T-helper 1 cell treated with Interleukin-12 subunit alpha and Interleukin-12 subunit beta and Interleukin-4 antibody, amounts not matched to agents 30 ng/mL and 1 ng/mL, for 36 hours (primary cell): Measurements from ENCODE around the gene PNMA8A. TPM values are rescaled to one million over a fixed set of nuclear protein-coding genes. Genes with fewer than 3 reads are reported as not detected.

ENCODE experiments used
- intact Hi-C: fragments of 100-400 bp; cut with micrococcal nuclease; formaldehyde crosslinking; loops from one replicate; pipeline ENCODE4 v1.15.1; 2024
- total RNA-seq: library from RNA; stranded (reverse); gene quantifications from 2 replicates; pipeline ENCODE4 v1.2.3, GENCODE V29; 2022

PNMA8A gene
- total RNA-seq, 1 donor from 2014 or later: not detected

DNA sequence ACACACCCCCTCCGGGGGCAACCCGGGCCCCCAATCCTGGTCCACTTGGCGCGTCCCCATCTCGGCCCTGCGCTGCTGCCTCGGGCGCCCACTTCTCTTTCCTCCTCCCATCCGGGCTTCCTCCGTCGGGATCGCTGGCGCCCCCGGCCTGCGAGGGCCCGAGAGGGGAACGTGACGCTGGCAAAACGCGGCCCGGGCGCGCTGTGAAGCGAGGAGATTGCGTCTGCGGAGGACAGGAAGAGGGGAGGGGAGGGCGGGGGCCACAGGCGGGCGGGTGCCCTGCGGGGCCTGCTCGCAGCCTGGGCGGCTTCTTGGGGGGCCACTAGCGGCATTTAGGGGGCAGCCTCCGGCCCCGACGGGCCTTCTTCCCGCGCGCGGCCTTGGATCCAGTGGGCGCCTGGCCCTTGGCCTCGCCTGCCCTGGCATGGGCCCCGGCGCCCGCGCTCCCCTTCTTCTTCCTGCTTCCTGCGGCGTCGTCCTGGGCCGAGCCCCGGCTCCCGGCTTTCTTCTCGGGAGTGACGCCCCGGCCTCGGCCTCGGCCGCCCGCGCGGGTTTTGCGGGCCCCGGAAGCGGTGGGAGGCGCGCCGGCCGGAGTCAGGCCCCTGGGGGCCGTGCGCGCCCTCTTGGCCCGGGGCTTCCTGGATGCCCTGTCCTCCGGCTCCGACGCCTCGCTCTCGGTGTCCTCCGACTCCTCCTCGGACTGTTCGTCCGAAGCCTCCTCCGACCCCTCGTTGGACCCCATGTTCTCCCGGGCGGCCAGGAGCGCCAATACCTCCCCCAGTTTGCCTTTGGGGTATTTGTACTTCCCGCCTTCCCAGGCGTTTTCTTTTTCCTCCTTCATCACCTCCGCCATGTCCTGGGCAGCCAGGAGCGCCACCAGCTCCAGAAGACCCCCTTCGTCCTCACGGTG, 22.1 kb upstream of the PNMA8A start:
- intact Hi-C loops: loop anchor here (5.0 kb wide), 1 partner anchor 416 kb away; no protein-coding TSS in a partner anchor

DNA sequence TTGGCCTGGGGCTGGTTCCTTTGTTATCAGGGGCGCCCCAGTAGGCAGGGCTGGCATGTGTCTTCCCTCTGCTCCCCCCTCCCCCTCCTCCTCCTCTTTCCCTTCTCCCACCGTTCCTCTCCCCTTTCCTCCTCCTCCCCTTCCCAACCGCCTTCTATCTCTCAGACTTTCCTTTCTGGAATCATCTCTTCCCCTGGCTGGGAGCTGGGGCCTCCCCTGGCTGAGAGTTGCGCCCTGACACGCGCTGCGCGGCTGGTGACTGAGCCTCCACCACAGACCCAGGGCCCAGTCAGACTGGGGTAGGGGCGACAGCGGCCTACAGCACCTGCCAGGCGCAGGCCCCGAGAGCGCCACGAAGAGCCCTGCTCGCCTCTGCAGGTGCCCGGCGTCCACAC, 21.5 kb upstream of the PNMA8A start:
- intact Hi-C loops: loop anchor here (5.0 kb wide), 1 partner anchor 416 kb away; no protein-coding TSS in a partner anchor

DNA sequence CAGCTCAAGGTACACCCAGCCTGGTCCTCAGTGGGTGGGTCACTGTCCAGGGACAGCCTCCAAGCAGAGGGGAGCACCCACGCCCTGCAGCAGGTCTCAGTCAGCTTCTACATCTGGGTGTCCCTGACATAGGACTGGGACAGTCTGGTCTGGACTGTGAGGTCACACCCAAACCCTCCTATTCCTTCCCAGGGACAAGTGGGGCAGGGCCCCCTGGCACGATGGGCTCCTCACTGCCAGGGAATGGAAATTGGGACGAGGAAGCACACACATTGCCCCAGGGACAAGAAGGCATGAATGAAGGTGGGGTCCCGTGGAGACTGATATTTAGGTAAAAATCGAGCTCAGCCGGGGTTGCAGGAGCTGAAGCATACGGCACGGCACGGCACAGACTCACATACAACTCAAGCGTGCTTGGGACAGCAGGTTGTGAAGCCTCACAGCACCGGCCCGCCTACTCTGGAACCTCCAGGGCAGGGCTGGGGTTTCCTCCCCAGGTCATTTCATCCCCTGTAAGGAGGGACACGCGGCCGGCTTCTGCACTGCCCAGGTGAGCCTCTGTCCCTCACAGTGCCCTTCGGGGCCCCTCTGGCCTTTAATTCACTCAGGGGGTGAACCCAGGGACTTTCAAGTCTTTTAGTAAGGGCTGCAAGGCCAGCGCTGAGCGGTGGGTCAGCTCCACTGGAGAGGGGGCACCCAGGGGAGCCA, 20.8 kb upstream of the PNMA8A start:
- intact Hi-C loops: loop anchor here (5.0 kb wide), 1 partner anchor 415 kb away; no protein-coding TSS in a partner anchor

DNA sequence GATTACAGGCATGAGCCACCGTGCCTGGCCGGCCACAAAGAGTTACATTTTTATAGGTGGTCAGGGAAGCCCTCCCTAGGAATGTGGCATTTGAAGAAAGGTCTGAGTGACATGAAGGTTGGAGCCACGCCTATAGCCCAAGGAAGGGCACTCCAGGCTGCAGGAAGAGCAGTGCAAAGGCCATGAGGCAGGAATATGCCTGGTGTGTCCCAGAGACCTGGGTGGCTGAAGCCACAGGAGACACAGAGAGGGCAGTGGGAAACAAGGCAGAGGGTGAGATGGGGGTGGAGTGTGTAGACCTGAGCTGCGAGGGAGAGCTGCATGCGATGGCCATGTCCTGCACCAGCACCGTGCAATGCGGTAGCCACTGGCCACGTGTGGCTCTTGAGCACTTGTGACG, 19.4 kb upstream of the PNMA8A start:
- intact Hi-C loops: loop anchor here (5.0 kb wide), 1 partner anchor 413 kb away; no protein-coding TSS in a partner anchor

DNA sequence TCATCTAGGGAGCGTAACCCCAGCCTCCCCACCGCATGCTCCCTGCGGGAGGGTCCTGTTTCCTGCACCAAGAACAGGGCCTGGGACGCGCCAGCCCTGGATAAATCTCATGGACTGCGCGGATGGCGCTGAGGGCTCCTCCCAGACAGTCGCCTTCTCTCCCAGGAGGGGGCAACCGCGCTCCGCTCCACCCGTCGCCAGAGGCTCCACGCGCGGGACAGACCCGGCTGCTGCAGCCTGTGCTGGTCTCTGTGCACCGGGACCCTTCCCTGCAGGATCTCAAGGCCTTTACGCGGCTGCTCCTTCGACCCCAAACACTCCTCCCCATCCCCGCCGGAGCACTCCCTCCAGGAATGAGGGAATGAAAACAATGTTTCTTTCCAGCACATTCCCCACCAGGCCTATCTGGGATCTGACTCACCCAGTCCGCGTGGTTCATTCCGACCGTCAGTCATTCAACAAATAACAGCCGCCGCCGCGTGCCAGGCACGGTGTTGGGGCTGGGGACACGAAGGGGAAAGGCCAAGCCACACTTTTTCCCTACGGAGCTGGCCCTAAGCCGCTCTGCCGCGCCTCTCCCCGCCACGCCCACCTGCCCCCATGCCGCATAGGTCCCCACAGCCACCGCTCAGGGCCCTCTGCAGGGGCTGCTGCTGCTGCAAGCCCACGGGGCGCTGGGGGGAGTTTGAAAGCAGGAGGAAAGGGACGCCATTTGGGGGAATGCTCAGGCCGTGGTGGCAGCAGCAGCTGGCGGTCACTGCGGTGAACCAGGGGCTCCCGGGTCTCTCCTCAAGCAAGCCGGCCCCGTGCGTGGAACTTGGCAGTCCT, 18.3 kb upstream of the PNMA8A start:
- intact Hi-C loops: loop anchor here (5.0 kb wide), 2 partner anchors 222 to 412 kb away; no protein-coding TSS in a partner anchor

DNA sequence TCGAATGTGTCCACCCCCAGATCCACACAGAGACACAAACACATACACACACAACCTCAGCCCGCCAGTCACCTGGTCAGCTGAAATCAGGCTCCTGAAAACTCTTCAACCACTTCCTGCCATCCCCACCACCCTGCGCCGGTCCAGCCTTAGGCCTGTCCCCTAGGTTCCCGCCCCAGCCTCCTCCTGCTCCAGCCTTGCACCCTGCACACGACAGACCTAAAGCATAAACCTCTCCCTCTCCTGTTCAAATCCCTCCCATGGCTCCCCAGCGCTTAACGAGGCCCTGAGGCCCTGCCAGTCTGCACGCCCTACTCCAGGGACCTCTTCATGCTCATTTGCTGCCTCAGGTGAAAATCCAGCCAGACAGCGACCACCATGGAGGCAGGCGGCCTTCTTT, 17.2 kb upstream of the PNMA8A start:
- intact Hi-C loops: loop anchor here (1.0 to 5.0 kb wide), 2 partner anchors 208 to 221 kb away; no protein-coding TSS in a partner anchor

DNA sequence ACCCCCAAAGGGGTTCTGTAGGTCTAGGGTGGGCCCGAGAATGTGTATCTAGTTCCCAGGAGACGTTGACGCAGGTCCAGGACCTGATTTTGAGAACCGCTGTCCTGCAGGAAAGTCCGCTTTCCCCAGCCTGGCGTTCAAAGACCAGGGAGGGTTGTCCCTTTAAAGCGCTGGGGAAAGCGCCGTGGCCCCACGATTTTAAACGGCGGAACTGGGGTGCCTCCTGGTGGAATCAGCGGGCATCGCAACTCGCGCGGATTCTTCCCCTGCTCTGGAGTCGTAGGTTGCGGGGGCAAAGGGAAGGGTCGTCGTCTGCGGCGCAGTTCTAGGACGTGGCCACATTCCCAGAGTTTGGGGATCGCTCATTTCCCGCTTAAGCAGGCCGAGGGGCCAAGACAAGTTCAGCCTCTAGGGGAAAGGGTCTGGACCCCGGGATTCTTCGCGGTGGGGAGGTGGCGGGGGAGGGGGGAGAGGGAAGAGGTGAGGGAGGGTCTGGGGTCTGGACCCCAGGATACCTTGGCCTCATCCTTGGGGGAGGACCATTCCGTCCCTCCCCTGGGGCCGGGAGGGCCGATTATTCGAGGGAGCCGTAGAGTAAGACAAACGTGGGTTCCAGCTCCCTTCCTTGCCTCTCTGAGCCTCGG, 16.6 kb upstream of the PNMA8A start:
- intact Hi-C loops: loop anchor here (1.0 to 5.0 kb wide), 5 partner anchors 86 to 459 kb away; no protein-coding TSS in a partner anchor

DNA sequence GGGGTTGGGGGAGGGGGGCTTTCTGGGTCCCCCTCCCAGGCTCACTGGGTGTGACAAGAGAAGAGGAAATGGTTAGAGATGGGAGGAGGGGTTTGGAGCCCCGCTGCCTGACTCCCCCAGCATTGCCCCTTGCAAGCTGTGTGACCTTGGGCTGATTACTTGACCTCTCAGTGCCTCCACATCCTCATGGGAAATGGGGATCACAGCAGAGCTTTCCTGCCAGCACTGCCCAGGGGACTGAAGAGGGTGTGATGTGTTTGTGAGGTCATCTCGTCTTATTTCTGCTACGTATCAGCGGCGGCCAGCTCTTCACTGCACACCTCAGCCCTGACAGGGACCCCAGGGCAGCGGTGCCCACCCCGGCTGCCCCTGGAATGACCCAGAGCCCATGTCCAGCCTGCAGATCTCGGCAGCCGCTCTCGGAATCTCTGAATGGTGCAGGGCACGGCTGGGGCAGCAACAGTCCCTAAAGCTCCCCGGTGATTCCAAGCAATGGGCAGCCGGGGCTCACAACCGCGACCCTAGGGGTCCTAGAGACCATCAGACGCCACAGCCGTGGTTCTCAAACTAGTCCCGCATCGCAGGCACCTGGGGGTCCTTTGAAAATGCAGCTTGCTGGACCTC, 15.9 kb upstream of the PNMA8A start:
- intact Hi-C loops: loop anchor here (1.0 to 5.0 kb wide), 4 partner anchors 85 to 458 kb away; no protein-coding TSS in a partner anchor

DNA sequence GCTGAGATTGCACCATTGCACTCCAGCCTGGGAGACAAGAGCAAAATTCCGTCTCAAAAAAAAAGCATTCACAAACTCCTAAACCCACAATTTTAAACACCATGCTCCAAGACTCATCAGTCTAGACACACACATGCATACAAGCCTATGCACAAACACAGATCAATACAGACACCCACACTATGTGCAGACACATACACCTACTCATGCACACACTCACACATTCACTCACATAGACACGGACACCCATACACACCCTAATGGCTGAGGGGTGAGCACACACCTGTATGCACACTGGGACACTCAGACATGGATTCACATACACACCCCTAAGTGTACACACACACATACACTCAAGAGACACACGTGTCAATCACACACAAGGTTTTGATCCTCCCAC, 15.0 kb upstream of the PNMA8A start:
- intact Hi-C loops: loop anchor here (2.0 to 5.0 kb wide), 2 partner anchors 219 to 458 kb away; no protein-coding TSS in a partner anchor

DNA sequence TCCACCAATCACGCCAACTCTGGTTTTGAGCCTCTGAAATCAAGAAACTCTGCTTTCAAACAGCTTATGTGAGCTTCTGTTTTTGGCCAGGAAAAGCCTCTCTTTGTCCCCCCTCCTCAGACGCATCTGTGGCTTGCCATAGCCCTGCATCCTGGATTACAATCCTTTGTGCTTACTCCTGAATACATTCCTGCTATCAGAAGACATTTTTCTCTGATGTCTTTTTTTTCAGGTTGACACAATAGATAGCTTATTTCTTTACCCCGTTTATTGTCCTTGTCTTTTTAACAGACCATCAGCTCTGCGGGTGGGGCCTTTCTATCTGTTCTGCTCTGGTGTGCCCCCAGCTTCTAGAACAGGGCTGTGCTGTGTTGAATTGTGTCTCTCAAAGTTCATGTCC, 13.3 kb upstream of the PNMA8A start:
- intact Hi-C loops: loop anchor here (5.0 kb wide), 1 partner anchor 217 kb away; no protein-coding TSS in a partner anchor

DNA sequence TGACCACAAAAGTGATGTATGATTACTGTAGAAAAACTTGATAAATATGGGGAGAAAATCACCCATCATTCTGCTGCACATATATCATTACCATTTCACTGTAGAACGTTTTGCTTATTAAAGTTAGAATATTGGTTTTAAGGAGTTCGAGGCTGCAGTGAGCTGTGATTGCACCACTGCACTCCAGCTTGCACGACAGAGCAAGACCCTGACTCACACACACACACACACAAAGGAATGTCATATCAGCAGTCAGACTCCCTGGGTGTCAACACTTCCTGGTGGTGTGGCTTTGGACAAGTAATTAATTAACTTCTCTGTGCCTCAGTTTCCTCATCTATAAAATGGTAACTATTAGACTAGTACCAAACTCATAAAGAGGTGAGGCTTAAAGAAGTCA, 11.3 kb upstream of the PNMA8A start:
- intact Hi-C loops: no loop called here

DNA sequence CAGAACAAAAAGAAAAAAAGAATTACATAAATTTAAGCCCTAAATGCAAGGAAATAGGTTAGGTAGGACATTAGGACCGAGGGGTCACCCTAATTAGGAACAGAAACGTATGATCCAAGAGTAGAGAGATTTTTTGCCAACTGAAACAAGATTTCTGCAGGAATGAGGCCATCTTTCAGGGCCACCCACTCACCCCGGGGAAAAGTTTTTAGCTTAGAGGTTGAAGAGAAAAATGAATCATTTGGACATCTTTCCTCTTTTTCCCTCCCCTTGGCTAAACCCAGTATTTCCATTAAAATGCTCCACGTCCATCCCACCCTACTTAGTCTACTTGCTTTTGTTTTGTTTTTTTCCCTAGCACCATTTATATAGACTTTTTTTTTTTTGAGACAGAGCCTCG, 10.6 kb upstream of the PNMA8A start:
- intact Hi-C loops: no loop called here

DNA sequence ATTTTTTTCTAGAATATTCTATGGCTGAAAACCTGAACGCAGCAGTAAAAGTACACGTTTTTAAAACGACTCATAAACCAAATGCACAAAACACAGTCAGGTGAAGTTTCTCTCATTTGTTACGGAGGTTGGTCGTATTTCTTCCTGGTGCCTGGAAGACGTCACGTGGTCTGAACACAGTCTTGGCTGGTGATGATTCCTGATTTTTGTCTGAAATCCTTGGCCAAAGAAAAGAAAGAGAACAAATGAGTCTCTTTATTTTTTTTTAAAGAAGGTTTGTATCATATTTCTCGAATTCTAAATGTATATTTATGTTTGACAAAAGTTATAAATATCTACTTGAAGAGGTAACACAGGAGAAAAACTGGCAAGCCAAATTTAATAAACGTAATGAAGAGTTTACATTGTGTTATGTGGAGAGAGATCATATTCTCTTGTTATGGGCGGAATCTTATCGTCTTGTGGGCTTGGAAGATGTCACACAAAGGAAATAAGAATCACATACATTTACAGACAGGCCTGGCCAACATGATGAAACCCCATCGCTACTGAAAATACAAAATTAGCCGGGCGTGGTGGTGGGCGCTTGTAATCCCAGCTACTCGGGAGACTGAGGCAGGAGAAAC, 10.0 kb upstream of the PNMA8A start:
- intact Hi-C loops: no loop called here

DNA sequence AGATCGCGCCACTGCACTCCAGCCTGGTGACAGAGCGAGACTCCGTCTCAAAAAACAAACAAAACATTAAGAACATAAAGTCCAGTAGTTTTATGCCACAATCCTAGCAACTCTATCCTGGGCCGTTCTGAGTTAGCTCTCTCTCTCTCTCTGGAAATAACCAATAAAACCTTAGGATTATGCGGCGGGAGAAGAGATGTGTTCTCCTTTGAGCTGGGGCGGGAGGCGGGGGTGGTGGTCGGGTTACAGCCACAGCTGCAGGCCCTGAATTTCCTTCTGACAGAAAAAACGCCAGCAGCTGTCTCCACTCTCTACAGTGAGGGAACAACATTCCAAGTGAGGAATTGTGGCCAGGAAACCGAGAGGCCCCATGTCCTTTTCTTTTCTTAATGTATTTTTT, 9.1 kb upstream of the PNMA8A start:
- intact Hi-C loops: no loop called here

DNA sequence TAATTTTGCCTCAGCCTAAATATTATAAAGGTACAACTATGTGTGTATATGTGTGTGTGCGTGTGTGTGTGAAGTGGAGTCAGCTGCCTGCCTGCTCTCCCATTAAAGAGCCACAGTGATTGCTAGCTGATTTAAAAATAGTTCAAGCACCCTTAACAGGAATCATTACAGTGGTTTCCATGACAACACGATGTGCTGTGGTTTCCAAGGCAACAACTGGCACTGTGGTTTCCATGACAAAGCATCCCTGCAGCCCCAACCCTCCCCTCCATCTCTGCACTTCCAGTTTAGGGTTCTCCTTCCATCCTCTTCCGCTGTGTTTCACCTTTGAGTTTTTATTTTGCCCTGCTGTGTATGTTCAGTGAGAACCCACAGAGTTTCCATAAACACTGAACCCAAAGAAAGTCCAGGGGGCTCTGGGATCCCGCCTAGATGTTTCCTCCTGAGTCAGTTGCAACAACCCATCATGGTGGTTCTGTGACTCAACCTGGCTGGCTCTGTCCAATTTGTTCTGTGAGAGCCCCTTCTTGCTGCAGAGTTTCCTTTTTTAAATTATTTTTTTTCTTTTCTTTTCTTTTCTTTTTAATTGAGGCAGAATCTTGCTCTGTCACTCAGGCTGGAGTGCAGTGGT, 7.1 kb upstream of the PNMA8A start:
- intact Hi-C loops: no loop called here

DNA sequence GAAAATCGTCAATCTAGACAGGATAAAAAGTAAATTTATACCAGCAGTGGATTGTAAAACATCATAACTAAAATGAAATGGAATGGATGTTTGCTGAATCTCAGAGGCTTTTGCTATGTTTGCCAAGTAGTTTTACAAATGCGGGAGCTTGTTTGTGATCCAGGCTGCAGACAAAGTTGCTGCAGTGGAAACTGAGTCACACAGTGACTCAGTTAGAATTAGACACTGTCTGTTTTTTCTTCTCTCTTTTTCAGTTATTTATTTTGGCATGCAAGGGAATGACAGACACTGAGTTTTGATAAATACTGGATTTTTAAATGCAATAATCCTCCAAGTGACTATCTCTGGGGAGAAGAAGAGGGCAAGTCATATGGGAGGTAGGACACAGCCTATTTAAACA, 4.6 kb upstream of the PNMA8A start:
- intact Hi-C loops: no loop called here

DNA sequence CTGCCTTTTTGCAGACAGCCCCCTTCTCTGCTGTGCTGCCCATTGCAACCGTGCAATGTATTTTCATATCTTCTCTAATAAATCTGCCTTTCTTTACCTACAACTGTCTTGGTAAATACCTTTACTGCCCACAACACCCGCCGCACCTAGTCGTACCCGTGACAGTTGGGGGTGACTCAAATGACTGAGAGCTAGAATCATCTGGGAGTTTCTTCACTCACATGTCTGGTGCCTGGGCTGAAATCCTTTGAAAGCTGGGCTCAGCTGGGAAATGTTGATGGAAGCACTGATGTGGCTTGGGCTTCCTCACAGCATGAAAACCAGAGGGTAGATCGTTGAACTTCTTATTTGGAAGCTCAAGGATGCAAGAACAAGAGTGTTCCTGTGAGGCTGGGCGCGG, 2.8 kb upstream of the PNMA8A start:
- intact Hi-C loops: no loop called here

DNA sequence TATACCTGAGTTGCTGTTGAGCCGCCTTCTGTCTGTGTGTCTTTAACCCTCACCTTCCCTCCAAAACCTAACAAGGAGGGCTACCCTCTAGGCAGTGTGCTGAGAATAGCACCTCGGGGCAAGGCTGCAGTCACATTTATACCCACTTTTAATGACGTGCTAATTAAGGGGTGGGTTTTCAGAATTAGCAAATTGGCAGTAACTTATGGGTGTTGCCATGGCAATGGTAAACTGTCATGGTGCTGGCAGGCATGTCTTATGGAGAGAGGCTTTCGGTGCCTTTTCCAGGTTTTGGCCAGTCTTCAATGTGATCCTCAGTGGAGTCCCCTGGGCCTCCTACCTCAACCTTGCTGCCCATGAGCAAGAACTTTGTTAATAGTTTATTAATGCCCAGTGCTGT, 1.2 kb upstream of the PNMA8A start:
- intact Hi-C loops: no loop called here
